PC-9 (cell line): ENCODE measurements around the gene RBM3.

Source experiments
- CTCF ChIP-seq: fragments of 200-600 bp; sonication (generic); conservative IDR thresholded peaks from 2 replicates; pipeline ENCODE4 v1.6.1; 2017; ENCODE audit warnings: mixed run types, antibody characterized with exemption, mild to moderate bottlenecking, moderate library complexity
- EZH2 ChIP-seq: fragments of 200-600 bp; sonication (generic); IDR thresholded peaks from 2 replicates; pipeline ENCODE4 v1.8.0; 2017; ENCODE audit warnings: antibody characterized with exemption, low read depth

- TF ChIP-seq EZH2 (no peak), CTCF (no peak)
Observed at GRCh38 chrX:48560056-48560455, 14.2 kb upstream of the RBM3 start.
